SU-DHL-6 (cell line): ENCODE measurements around the gene COL13A1.

Experiments
- EZH2phosphoT487 ChIP-seq: fragments of 200-600 bp; sonication (generic), shearing (Covaris generic); conservative IDR thresholded peaks from 2 replicates; pipeline ENCODE4 v1.6.1; 2018; ENCODE audit warnings: mild to moderate bottlenecking, antibody characterized with exemption, low read length, moderate library complexity, mixed read lengths
- TF ChIP-seq, protein P1 (sequence below): fragments of 200-600 bp; sonication (generic); IDR thresholded peaks from one replicate; pipeline ENCODE4 v1.5.1; 2017; ENCODE audit warnings: antibody characterized with exemption, mild to moderate bottlenecking, low read length, moderate library complexity; ENCODE audit not compliant: insufficient read depth, poor library complexity, severe bottlenecking

- TF ChIP-seq, protein P1, sequence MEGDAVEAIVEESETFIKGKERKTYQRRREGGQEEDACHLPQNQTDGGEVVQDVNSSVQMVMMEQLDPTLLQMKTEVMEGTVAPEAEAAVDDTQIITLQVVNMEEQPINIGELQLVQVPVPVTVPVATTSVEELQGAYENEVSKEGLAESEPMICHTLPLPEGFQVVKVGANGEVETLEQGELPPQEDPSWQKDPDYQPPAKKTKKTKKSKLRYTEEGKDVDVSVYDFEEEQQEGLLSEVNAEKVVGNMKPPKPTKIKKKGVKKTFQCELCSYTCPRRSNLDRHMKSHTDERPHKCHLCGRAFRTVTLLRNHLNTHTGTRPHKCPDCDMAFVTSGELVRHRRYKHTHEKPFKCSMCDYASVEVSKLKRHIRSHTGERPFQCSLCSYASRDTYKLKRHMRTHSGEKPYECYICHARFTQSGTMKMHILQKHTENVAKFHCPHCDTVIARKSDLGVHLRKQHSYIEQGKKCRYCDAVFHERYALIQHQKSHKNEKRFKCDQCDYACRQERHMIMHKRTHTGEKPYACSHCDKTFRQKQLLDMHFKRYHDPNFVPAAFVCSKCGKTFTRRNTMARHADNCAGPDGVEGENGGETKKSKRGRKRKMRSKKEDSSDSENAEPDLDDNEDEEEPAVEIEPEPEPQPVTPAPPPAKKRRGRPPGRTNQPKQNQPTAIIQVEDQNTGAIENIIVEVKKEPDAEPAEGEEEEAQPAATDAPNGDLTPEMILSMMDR, result no peak
- no peak for TF ChIP-seq EZH2phosphoT487
These were observed 136.9 kb downstream of the COL13A1 start for GRCh38 chr10:69938541-69938991.
